ENCODE measurements around the gene SLC29A1. TPM values are rescaled to one million over a fixed set of nuclear protein-coding genes. Genes with fewer than 3 reads are reported as not detected.

Gene SLC29A1
- total and polyA plus RNA-seq, 2 of the 8 experiments (the other 6 are each of a cell fraction or from before 2014, with no cell fraction given): 187 to 558 TPM

DNA sequence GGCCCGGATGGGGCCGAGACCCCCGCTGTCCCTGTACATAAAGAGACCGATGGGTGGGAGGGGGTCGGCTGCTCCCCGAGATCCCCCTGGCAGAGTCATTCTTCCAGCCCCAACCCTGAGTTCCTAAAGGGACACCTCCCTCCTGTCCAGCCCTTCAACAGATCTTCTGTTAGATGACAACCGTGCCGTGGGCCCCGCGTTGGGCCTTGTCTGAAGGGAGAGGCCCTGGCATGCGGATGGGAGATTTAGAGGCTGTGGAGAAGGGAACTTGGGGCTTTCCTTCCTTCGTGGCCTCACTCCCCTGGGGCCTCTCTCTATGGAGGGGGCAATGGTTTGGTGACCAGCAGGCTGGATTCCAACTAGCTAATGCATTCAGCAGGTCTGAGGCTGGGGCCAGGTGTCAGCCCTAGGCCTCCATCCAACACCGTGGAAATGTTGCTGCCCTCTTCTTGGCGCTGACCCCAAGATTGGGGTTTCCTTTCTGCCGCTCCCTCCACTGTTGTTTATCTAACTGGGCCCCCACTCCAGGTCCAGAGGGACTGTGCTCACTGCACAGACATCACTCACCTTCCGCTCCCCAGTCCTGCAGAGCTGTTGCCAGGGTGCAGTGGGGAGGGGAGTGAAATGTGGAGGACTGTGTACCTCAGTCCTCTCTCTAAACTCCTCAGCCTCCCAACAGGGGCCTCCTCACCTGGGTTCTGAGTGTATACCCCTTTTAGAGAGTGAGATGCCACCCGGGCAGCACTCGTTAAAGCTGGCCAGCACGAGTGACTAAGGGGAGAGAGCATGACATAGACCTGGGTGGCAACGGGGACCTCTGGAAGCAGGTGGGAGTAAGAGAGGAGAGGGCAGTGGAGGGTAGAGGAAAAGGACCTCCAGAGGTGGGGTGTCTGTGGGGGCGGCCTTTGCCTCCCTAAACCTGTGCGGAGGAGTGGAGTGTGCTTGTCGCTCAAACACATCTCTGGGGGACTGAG lies 53.6 kb downstream of the SLC29A1 start (continued):
- no peak for TF ChIP-seq RAD21 (IDR thresholded peaks at IDR 0.05 in 1 of 2, conservative IDR thresholded peaks at IDR 0.05 in 1 of 2; ENCODE audit: low read depth in 2 of 2, low read length in 2 of 2)
- TF ChIP-seq JUND (IDR thresholded peaks at IDR 0.05; ENCODE audit: low read length): no peak
- no peak for TF ChIP-seq CEBPB (IDR thresholded peaks at IDR 0.05; ENCODE audit: low read depth, low read length)
- no peak for TF ChIP-seq BACH1 (IDR thresholded peaks at IDR 0.05; ENCODE audit: low read length)
- TF ChIP-seq, protein P1, sequence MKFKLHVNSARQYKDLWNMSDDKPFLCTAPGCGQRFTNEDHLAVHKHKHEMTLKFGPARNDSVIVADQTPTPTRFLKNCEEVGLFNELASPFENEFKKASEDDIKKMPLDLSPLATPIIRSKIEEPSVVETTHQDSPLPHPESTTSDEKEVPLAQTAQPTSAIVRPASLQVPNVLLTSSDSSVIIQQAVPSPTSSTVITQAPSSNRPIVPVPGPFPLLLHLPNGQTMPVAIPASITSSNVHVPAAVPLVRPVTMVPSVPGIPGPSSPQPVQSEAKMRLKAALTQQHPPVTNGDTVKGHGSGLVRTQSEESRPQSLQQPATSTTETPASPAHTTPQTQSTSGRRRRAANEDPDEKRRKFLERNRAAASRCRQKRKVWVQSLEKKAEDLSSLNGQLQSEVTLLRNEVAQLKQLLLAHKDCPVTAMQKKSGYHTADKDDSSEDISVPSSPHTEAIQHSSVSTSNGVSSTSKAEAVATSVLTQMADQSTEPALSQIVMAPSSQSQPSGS (IDR thresholded peaks at IDR 0.05; ENCODE audit: low read length): no peak
- no peak for TF ChIP-seq NANOG (IDR thresholded peaks at IDR 0.05; ENCODE audit: insufficient read depth, low read depth, low read length, poor library complexity, severe bottlenecking)
- TF ChIP-seq, protein P2, sequence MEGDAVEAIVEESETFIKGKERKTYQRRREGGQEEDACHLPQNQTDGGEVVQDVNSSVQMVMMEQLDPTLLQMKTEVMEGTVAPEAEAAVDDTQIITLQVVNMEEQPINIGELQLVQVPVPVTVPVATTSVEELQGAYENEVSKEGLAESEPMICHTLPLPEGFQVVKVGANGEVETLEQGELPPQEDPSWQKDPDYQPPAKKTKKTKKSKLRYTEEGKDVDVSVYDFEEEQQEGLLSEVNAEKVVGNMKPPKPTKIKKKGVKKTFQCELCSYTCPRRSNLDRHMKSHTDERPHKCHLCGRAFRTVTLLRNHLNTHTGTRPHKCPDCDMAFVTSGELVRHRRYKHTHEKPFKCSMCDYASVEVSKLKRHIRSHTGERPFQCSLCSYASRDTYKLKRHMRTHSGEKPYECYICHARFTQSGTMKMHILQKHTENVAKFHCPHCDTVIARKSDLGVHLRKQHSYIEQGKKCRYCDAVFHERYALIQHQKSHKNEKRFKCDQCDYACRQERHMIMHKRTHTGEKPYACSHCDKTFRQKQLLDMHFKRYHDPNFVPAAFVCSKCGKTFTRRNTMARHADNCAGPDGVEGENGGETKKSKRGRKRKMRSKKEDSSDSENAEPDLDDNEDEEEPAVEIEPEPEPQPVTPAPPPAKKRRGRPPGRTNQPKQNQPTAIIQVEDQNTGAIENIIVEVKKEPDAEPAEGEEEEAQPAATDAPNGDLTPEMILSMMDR (IDR thresholded peaks at IDR 0.05; ENCODE audit: control extremely low read depth in 1 of 3, insufficient read depth in 1 of 3, low read depth in 1 of 3, low read length in 3 of 3): no peak
- no peak for TF ChIP-seq MAFK (IDR thresholded peaks at IDR 0.05; ENCODE audit: low read depth, low read length)
